Measurements from ENCODE around the gene EPHB1.

Gene EPHB1

DNA sequence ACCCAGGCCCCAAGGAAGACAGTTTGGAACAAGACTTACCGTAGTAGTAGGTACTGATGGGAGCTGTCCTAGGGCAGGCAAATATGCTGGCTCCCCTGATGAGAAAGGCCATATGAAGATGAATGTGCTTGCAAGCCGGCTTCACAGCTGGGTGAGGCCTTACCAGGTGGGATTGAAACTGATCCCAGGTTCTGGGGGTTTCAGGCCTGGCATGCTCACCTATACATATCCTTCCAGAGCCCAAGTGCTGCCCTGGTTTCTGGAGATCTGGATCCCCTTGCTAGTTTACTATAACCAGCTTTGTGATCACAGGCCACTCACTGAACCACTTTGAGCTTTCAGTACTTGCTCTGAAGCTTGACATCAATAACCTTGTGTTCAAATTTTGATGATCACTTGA, 274.3 kb downstream of the EPHB1 start:
- Mint-ChIP-seq H3K9me3 (no peaks in the 10 kb centered on the region), H3K27ac (no peak overlapping the region), H3K36me3 (no peaks in the 10 kb centered on the region), H3K4me3 (no peak overlapping the region), H3K27me3 (peaks cover 4% of the 10 kb centered on the region), H3K4me1 (no peaks in the 10 kb centered on the region)
- CTCF ChIA-PET = no interaction called here
- DNase-seq = no peak

GRCh38 chr3:135071483-135071882, 276.4 kb downstream of the EPHB1 start:
- Mint-ChIP-seq H3K36me3 (no peaks in the 10 kb centered on the region), H3K27ac (no peak overlapping the region), H3K27me3 (peaks cover 4% of the 10 kb centered on the region), H3K4me1 (no peaks in the 10 kb centered on the region), H3K9me3 (no peaks in the 10 kb centered on the region), H3K4me3 (no peak overlapping the region)
- CTCF ChIA-PET = no interaction called here
- no peak for DNase-seq

DNA sequence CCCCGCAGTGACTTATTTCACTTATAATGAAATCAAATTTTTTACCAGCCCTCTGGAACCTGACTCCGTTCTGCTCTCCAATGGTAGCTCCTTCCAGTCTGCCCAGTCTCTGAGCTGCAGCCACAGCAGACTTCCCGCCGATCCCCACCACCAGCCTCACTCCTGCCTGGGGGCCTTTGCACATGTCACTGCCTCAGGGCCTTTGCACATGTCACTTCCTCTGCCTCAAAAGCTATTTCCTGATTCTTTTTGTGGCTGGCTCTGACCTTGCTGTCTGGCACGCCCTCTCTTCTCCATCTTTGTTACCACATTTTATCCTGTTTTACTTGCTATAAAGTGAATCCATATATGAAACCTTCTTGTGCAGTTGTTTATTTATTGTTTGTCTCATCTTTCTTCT, 277.4 kb downstream of the EPHB1 start:
- no peak for DNase-seq
- H3K9me3 Mint-ChIP-seq = no peaks in the 10 kb centered on the region
- no peak overlapping the region for H3K4me3 Mint-ChIP-seq
- H3K36me3 Mint-ChIP-seq = no peaks in the 10 kb centered on the region
- H3K27me3 Mint-ChIP-seq = peaks cover 4% of the 10 kb centered on the region
- no peak overlapping the region for H3K27ac Mint-ChIP-seq
- H3K4me1 Mint-ChIP-seq = no peaks in the 10 kb centered on the region
- CTCF ChIA-PET = interaction anchor here (0.5 kb wide), 1 partner anchor 119 kb away, joined by 4 read pairs; no protein-coding TSS in a partner anchor

DNA sequence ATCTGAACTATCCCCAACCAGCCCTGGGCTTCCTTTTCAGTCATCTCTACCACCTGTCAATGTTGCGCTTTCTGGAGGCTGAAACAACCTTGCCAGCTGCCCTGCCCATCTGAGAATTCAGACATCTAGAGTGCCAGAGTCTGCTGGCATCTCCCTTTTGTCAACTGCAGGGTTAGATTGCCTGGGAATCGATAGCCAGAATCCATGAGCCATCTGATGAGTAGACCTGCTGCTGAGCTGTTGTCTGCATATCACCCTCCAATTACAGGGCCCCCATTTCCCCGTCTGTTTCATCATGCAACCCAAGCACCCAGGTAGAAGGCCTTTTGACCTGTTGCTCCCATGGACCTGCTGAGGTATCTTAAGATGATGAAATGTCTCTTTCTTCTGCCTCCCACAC, 280.1 kb downstream of the EPHB1 start:
- H3K36me3 Mint-ChIP-seq = no peaks in the 10 kb centered on the region
- no peaks in the 10 kb centered on the region for H3K9me3 Mint-ChIP-seq
- no peaks in the 10 kb centered on the region for H3K27me3 Mint-ChIP-seq
- H3K4me3 Mint-ChIP-seq = no peak overlapping the region
- H3K4me1 Mint-ChIP-seq = no peaks in the 10 kb centered on the region
- CTCF ChIA-PET = no interaction called here
- DNase-seq = no peak
- H3K27ac Mint-ChIP-seq = no peak overlapping the region

GRCh38 chr3:135076341-135076740, 281.3 kb downstream of the EPHB1 start:
- CTCF ChIA-PET = no interaction called here

DNA sequence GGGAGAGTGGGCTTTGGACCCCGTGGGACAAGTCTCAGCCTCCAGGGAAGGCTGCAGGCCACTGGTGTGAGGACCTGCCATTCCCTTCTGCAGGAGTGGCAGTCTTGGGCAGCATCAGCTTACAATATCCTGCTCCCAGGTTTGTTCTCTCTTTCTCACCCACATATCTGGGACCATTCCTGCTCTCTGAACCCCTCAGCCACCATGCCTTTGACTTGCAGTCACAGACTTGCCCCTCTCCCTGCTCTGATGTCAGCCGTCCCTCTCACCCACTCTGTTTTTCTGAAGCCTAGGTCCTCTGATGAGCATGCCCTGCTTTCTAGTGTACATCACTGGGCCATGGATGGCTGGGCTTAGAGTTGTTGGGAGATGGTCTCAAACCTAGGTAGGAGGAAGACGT, 282.1 kb downstream of the EPHB1 start:
- DNase-seq = no peak
- Mint-ChIP-seq H3K27me3 (no peaks in the 10 kb centered on the region), H3K4me1 (no peaks in the 10 kb centered on the region), H3K9me3 (no peaks in the 10 kb centered on the region), H3K4me3 (no peak overlapping the region), H3K36me3 (no peaks in the 10 kb centered on the region), H3K27ac (no peak overlapping the region)
- CTCF ChIA-PET = no interaction called here

More at GRCh38 chr3:135076341-135076740, 281.3 kb downstream of the EPHB1 start:
- no peak for DNase-seq
- Mint-ChIP-seq H3K4me3 (no peak overlapping the region), H3K36me3 (no peaks in the 10 kb centered on the region), H3K27me3 (no peaks in the 10 kb centered on the region), H3K9me3 (no peaks in the 10 kb centered on the region), H3K27ac (no peak overlapping the region), H3K4me1 (no peaks in the 10 kb centered on the region)

DNA sequence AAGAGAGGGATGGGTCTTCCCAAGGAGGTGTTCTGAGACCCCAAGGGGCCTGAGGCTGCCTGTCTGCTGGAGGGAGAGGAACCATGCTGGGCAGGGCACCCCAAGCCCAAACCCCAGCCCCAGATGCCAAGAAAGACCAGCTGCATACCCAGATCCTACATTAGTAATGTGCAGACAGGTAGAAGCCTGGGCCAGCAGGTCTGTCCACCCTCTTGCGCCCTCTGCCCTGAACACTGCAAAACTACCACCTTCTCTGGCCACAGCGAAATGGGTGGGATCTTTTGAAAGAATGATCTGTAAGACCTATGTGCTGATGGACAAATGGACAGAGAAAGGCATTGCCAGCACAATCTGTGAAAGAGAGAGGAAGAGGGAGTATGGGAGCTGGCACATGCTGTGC, 283.2 kb downstream of the EPHB1 start:
- Mint-ChIP-seq H3K4me1 (no peaks in the 10 kb centered on the region), H3K27ac (no peak overlapping the region), H3K4me3 (no peak overlapping the region), H3K27me3 (no peaks in the 10 kb centered on the region), H3K9me3 (no peaks in the 10 kb centered on the region), H3K36me3 (no peaks in the 10 kb centered on the region)
- no peak for DNase-seq
- CTCF ChIA-PET = no interaction called here

- DNase-seq = no peak
- Mint-ChIP-seq H3K9me3 (no peaks in the 10 kb centered on the region), H3K27ac (no peak overlapping the region), H3K4me1 (no peaks in the 10 kb centered on the region), H3K27me3 (no peaks in the 10 kb centered on the region), H3K4me3 (no peak overlapping the region), H3K36me3 (no peaks in the 10 kb centered on the region)
- CTCF ChIA-PET = no interaction called here
These were observed 284.0 kb downstream of the EPHB1 start for GRCh38 chr3:135079095-135079494.

- no peak overlapping the region for H3K27ac Mint-ChIP-seq
- H3K27me3 Mint-ChIP-seq = no peaks in the 10 kb centered on the region
- DNase-seq = no peak
- H3K9me3 Mint-ChIP-seq = no peaks in the 10 kb centered on the region
- H3K4me3 Mint-ChIP-seq = no peak overlapping the region
- CTCF ChIA-PET = no interaction called here
- H3K36me3 Mint-ChIP-seq = no peaks in the 10 kb centered on the region
- no peaks in the 10 kb centered on the region for H3K4me1 Mint-ChIP-seq
These were observed 286.4 kb downstream of the EPHB1 start for GRCh38 chr3:135081451-135081850.

- Mint-ChIP-seq H3K36me3 (no peaks in the 10 kb centered on the region), H3K27me3 (no peaks in the 10 kb centered on the region), H3K4me3 (no peak overlapping the region), H3K27ac (no peak overlapping the region), H3K4me1 (no peaks in the 10 kb centered on the region), H3K9me3 (no peaks in the 10 kb centered on the region)
- CTCF ChIA-PET = no interaction called here
- DNase-seq = no peak
These were observed 286.9 kb downstream of the EPHB1 start for GRCh38 chr3:135081856-135082434.

- H3K36me3 Mint-ChIP-seq = no peaks in the 10 kb centered on the region
- H3K4me3 Mint-ChIP-seq = no peak overlapping the region
- no peaks in the 10 kb centered on the region for H3K4me1 Mint-ChIP-seq
- DNase-seq = no peak
- CTCF ChIA-PET = no interaction called here
- no peak overlapping the region for H3K27ac Mint-ChIP-seq
- H3K27me3 Mint-ChIP-seq = no peaks in the 10 kb centered on the region
- H3K9me3 Mint-ChIP-seq = no peaks in the 10 kb centered on the region
These were observed 287.6 kb downstream of the EPHB1 start for GRCh38 chr3:135082706-135083105.

GRCh38 chr3:135083179-135083578, 288.1 kb downstream of the EPHB1 start:
- Mint-ChIP-seq H3K36me3 (no peaks in the 10 kb centered on the region), H3K9me3 (no peaks in the 10 kb centered on the region), H3K27ac (no peak overlapping the region), H3K4me3 (no peak overlapping the region), H3K27me3 (no peaks in the 10 kb centered on the region), H3K4me1 (no peaks in the 10 kb centered on the region)
- CTCF ChIA-PET = no interaction called here
- DNase-seq = no peak

- no peak overlapping the region for H3K4me3 Mint-ChIP-seq
- no peaks in the 10 kb centered on the region for H3K36me3 Mint-ChIP-seq
- no peak for DNase-seq
- CTCF ChIA-PET = no interaction called here
- no peaks in the 10 kb centered on the region for H3K4me1 Mint-ChIP-seq
- H3K27ac Mint-ChIP-seq = no peak overlapping the region
- no peaks in the 10 kb centered on the region for H3K27me3 Mint-ChIP-seq
- no peaks in the 10 kb centered on the region for H3K9me3 Mint-ChIP-seq
These were observed 288.7 kb downstream of the EPHB1 start for GRCh38 chr3:135083756-135084155.

DNA sequence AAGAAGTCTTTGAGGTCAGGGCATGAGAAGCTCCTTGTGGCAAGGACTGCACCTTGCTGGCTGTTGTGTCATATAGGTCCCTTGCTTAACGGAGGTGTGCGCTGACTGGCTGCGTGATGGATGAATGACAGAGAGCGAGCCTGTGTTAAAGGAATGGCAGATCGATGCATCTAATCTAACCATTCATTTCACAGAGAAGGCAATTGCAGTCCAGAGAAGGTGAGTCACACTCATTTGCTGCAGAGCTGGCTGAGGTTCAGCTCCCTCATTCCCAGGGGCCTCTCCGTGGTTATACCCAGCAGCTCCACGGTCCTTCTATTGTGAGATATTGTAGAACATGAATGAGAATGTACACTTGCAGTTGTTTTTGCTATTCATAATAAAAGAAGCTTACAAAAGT, 289.3 kb downstream of the EPHB1 start:
- Mint-ChIP-seq H3K36me3 (no peaks in the 10 kb centered on the region), H3K4me3 (no peak overlapping the region), H3K4me1 (no peaks in the 10 kb centered on the region), H3K9me3 (no peaks in the 10 kb centered on the region), H3K27ac (no peak overlapping the region), H3K27me3 (no peaks in the 10 kb centered on the region)
- DNase-seq = no peak
- CTCF ChIA-PET = no interaction called here

DNA sequence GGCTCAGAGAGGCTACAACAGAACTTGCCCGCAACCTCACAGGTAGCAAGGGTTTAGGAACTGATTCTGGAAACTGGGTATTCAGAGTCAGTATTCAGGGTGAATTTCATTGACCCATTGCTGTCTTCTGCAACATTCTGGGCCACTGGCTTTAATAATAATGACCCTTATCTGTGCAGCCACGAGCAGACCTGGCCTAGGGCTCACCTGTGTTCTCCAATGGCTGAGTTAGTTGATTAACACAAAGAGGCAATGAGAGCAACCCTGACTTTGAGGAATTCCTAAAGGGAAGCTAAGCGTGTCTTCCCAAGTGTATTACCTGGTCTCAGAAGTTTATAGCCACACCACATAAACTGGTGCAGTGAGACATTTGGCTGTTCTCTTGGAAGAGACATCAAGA, 289.9 kb downstream of the EPHB1 start:
- no peak for DNase-seq
- no peaks in the 10 kb centered on the region for H3K36me3 Mint-ChIP-seq
- no peak overlapping the region for H3K27ac Mint-ChIP-seq
- H3K27me3 Mint-ChIP-seq = no peaks in the 10 kb centered on the region
- no peaks in the 10 kb centered on the region for H3K4me1 Mint-ChIP-seq
- no peak overlapping the region for H3K4me3 Mint-ChIP-seq
- CTCF ChIA-PET = no interaction called here
- H3K9me3 Mint-ChIP-seq = no peaks in the 10 kb centered on the region
